DND-41 (cell line): ENCODE results near the gene TRPC4AP.
"Not testable (repeated sequence)": the region's sequence is repeated elsewhere in the genome, so short reads cannot be mapped to it uniquely, and the experiment has no call there.

Experiments used
- CTCF ChIP-seq: IDR thresholded peaks from 2 replicates; pipeline ENCODE4 v1.5.1; 2012; ENCODE audit warnings: borderline replicate concordance, low read length, moderate library complexity, mild to moderate bottlenecking; ENCODE audit not compliant: poor library complexity, severe bottlenecking; ENCODE audit errors: extremely low read depth
- EZH2 ChIP-seq: IDR thresholded peaks from 3 replicates; pipeline ENCODE4 v1.6.1; 2012; ENCODE audit warnings: borderline replicate concordance, low read depth, mild to moderate bottlenecking, moderate library complexity, low read length, inconsistent platforms; ENCODE audit not compliant: severe bottlenecking

GRCh38 chr20:35071436-35072153 is 21.0 kb downstream of the TRPC4AP start:
- not testable (repeated sequence) for TF ChIP-seq CTCF, EZH2
